Measurements from ENCODE around the gene PYGL. TPM values are rescaled to one million over a fixed set of nuclear protein-coding genes. Genes with fewer than 3 reads are reported as not detected.

PYGL gene
- total and polyA plus RNA-seq, 2 experiments from 2014 or later = 57.6 to 93.8 TPM

DNA sequence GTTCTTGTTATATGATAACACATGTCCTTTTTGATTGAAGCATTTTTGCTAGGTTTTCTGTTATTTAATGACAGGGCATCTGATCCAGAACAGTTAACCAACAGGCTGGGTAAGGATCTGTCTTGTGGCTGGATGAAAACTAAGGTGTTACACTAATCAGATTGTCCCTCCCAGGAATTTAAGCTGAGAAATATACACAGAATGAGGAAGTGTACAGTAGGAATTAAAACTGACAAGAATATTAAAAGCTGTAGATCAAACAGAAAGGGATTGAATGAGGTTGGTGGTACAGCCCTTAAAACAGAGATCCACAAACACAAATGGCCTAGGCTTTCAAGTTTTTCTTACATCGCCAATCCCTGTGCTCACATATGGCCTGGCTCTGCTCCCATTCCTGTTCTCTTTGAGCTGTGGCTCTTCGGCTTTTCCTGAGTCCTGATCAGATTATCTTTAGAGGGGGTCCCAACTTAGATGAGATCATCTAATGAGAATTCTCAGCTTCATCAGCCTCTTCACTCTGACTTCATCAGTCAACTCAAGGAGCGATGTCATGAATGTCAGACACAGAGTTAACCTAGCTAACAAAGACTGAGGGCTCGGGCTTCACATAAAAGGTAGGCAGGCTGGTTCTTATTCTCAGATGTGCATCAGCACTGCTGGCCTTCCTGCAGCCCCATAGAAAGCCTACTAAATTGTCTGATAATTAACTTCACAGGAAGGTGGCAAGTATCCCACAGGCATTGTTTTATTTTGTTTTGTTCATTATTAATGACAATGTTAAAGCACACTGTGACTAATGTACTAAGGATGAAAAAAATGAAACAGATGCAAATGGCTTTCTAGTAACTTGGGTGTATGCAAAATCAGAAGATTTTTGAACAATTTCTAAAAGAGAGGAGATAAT lies 11.4 kb downstream of the PYGL start (continued):
- TF ChIP-seq, protein P1, sequence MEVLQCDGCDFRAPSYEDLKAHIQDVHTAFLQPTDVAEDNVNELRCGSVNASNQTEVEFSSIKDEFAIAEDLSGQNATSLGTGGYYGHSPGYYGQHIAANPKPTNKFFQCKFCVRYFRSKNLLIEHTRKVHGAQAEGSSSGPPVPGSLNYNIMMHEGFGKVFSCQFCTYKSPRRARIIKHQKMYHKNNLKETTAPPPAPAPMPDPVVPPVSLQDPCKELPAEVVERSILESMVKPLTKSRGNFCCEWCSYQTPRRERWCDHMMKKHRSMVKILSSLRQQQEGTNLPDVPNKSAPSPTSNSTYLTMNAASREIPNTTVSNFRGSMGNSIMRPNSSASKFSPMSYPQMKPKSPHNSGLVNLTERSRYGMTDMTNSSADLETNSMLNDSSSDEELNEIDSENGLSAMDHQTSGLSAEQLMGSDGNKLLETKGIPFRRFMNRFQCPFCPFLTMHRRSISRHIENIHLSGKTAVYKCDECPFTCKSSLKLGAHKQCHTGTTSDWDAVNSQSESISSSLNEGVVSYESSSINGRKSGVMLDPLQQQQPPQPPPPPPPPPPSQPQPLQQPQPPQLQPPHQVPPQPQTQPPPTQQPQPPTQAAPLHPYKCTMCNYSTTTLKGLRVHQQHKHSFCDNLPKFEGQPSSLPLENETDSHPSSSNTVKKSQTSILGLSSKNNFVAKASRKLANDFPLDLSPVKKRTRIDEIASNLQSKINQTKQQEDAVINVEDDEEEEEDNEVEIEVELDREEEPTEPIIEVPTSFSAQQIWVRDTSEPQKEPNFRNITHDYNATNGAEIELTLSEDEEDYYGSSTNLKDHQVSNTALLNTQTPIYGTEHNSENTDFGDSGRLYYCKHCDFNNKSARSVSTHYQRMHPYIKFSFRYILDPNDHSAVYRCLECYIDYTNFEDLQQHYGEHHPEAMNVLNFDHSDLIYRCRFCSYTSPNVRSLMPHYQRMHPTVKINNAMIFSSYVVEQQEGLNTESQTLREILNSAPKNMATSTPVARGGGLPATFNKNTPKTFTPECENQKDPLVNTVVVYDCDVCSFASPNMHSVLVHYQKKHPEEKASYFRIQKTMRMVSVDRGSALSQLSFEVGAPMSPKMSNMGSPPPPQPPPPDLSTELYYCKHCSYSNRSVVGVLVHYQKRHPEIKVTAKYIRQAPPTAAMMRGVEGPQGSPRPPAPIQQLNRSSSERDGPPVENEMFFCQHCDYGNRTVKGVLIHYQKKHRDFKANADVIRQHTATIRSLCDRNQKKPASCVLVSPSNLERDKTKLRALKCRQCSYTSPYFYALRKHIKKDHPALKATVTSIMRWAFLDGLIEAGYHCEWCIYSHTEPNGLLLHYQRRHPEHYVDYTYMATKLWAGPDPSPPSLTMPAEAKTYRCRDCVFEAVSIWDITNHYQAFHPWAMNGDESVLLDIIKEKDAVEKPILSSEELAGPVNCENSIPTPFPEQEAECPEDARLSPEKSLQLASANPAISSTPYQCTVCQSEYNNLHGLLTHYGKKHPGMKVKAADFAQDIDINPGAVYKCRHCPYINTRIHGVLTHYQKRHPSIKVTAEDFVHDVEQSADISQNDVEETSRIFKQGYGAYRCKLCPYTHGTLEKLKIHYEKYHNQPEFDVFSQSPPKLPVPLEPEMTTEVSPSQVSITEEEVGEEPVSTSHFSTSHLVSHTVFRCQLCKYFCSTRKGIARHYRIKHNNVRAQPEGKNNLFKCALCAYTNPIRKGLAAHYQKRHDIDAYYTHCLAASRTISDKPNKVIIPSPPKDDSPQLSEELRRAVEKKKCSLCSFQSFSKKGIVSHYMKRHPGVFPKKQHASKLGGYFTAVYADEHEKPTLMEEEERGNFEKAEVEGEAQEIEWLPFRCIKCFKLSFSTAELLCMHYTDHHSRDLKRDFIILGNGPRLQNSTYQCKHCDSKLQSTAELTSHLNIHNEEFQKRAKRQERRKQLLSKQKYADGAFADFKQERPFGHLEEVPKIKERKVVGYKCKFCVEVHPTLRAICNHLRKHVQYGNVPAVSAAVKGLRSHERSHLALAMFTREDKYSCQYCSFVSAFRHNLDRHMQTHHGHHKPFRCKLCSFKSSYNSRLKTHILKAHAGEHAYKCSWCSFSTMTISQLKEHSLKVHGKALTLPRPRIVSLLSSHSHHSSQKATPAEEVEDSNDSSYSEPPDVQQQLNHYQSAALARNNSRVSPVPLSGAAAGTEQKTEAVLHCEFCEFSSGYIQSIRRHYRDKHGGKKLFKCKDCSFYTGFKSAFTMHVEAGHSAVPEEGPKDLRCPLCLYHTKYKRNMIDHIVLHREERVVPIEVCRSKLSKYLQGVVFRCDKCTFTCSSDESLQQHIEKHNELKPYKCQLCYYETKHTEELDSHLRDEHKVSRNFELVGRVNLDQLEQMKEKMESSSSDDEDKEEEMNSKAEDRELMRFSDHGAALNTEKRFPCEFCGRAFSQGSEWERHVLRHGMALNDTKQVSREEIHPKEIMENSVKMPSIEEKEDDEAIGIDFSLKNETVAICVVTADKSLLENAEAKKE (CRISPR knock-in tag; IDR thresholded peaks at IDR 0.05) = no peak
- TF ChIP-seq, protein P2, sequence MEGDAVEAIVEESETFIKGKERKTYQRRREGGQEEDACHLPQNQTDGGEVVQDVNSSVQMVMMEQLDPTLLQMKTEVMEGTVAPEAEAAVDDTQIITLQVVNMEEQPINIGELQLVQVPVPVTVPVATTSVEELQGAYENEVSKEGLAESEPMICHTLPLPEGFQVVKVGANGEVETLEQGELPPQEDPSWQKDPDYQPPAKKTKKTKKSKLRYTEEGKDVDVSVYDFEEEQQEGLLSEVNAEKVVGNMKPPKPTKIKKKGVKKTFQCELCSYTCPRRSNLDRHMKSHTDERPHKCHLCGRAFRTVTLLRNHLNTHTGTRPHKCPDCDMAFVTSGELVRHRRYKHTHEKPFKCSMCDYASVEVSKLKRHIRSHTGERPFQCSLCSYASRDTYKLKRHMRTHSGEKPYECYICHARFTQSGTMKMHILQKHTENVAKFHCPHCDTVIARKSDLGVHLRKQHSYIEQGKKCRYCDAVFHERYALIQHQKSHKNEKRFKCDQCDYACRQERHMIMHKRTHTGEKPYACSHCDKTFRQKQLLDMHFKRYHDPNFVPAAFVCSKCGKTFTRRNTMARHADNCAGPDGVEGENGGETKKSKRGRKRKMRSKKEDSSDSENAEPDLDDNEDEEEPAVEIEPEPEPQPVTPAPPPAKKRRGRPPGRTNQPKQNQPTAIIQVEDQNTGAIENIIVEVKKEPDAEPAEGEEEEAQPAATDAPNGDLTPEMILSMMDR (conservative IDR thresholded peaks at IDR 0.05; ENCODE audit: low read depth in 2 of 2) = no peak
- TF ChIP-seq POLR2AphosphoS5 (IDR thresholded peaks at IDR 0.05; ENCODE audit: low read depth) = no peak

DNA sequence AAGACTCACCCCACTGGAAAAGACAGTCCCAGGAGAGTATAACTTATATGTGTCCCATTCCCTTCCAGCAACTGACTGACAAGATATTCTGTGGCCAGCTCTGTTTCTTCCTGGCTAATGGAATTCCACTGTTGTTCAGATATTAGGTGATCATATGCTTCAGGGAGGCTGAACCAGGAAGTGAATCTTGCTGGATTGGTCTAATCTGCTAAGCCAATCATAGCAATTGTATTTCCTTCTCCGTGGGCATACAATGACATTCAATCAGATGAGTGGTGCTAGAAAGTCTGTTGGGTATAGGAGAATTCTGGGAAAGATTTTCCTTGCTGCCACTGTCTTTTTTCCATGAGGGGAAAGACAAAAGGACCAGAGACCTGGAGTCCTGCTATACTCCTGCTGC lies 12.1 kb downstream of the PYGL start:
- ATAC-seq (no peak), DNase-seq (ENCODE audit: low spot score) (no peak)
- Histone ChIP-seq H3K79me2 (replicated peaks; ENCODE audit: insufficient read depth) (no peaks in the 10 kb centered on the region), H3K27me3 (ENCODE audit: insufficient read depth) (no peaks in the 10 kb centered on the region), H3K4me2 (no peak overlapping the region), H3K9me2 (ENCODE audit: insufficient read depth) (no peaks in the 10 kb centered on the region), H2AFZ (no peak overlapping the region), H3K36me3 (ENCODE audit: insufficient read depth) (peaks cover 41% of the 10 kb centered on the region), H3K27ac (ENCODE audit: low read depth) (0 out of 2 replicates have a peak overlapping the region, but pooled peaks have one; percentile 14), H3F3A (replicated peaks; ENCODE audit: low read depth) (no peaks in the 10 kb centered on the region), H4K20me1 (replicated peaks; ENCODE audit: insufficient read depth) (peaks cover 5% of the 10 kb centered on the region), H3K4me1 (ENCODE audit: insufficient read depth) (no peaks in the 10 kb centered on the region), H3K4me3 (no peak overlapping the region)
- Mint-ChIP-seq H3K9me3 (no peaks in the 10 kb centered on the region), H3K27ac (no peak overlapping the region), H3K27me3 (ENCODE audit: insufficient read depth, low read depth, poor library complexity) (no peaks in the 10 kb centered on the region), H3K4me1 (no peaks in the 10 kb centered on the region), H3K4me3 (no peak overlapping the region), H3K36me3 (ENCODE audit: low read depth) (peaks cover 11% of the 10 kb centered on the region)
- TF ChIP-seq EZH2 (IDR thresholded peaks at IDR 0.05; ENCODE audit: low read depth, unreplicated experiment) (no peak), NANOG (IDR thresholded peaks at IDR 0.05; ENCODE audit: borderline replicate concordance) (no peak)
- TF ChIP-seq, protein P1 (CRISPR knock-in tag; IDR thresholded peaks at IDR 0.05) = no peak

Data from GM23338 (cell line).